GM12873 (cell line): Measurements from ENCODE around the gene MYO7B.
A peak's percentile ranks its signal among the peaks of the same experiment; 100 is the strongest.

Experiments
- CTCF ChIP-seq: IDR thresholded peaks from 2 replicates; pipeline ENCODE4 v1.5.1; 2012; ENCODE audit warnings: low read depth, mild to moderate bottlenecking, moderate library complexity, low read length, control low read depth; ENCODE audit not compliant: insufficient read depth; ENCODE audit errors: missing control alignments

The MYO7B gene

GRCh38 chr2:127586746-127587295 is 51.3 kb downstream of the MYO7B start:
- no peak for TF ChIP-seq CTCF

GRCh38 chr2:127588241-127588640 is 52.8 kb downstream of the MYO7B start:
- no peak for TF ChIP-seq CTCF

GRCh38 chr2:127589358-127589757 is 53.9 kb downstream of the MYO7B start:
- TF ChIP-seq CTCF, result no peak

- TF ChIP-seq CTCF, result no peak
Measured at GRCh38 chr2:127589841-127590240, 54.4 kb downstream of the MYO7B start.

GRCh38 chr2:127590386-127591190 is 55.1 kb downstream of the MYO7B start:
- TF ChIP-seq CTCF, result no peak

GRCh38 chr2:127591221-127591923 is 55.9 kb downstream of the MYO7B start:
- peak; percentile 100 for TF ChIP-seq CTCF

- no peak for TF ChIP-seq CTCF
Measured at GRCh38 chr2:127592761-127593227, 57.3 kb downstream of the MYO7B start.
